ENCODE data around the gene C1orf210.

DNA sequence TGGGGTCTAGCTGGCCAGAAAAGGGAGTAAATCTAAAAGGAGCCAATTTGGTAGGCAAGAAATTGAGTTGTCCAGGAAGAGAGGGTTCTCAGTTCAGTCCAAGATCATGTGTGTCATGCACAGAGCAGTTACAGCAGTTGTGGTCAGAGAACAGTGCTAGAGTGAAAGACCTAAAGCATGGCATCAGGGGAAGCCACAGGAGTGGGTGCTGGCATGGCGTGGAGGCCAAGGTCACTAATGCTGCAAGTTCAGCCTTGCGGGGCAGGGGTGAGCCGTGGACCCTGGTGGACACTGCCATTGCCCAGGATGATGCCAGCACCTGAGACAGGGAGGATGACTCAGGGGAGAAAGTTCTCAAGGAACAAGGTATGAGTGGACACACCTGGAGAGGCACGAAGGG is 32.2 kb downstream of the C1orf210 start:
- TF ChIP-seq EZH2phosphoT487 (IDR thresholded peaks at IDR 0.05; ENCODE audit: low read depth): no peak
- TF ChIP-seq, protein P1, sequence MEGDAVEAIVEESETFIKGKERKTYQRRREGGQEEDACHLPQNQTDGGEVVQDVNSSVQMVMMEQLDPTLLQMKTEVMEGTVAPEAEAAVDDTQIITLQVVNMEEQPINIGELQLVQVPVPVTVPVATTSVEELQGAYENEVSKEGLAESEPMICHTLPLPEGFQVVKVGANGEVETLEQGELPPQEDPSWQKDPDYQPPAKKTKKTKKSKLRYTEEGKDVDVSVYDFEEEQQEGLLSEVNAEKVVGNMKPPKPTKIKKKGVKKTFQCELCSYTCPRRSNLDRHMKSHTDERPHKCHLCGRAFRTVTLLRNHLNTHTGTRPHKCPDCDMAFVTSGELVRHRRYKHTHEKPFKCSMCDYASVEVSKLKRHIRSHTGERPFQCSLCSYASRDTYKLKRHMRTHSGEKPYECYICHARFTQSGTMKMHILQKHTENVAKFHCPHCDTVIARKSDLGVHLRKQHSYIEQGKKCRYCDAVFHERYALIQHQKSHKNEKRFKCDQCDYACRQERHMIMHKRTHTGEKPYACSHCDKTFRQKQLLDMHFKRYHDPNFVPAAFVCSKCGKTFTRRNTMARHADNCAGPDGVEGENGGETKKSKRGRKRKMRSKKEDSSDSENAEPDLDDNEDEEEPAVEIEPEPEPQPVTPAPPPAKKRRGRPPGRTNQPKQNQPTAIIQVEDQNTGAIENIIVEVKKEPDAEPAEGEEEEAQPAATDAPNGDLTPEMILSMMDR (IDR thresholded peaks at IDR 0.05; ENCODE audit: low read depth, low read length): no peak
